ENCODE measurements around the gene DCAF12.

Gene DCAF12

GRCh38 chr9:34097865-34098264 lies 28.6 kb downstream of the DCAF12 start:
- ChIA-PET CTCF (no interaction called here), POLR2A (no interaction called here)
- DNase-seq (ENCODE audit: low read depth, low spot score), result no peak
- H3K4me3 ChIP-seq (ENCODE audit: low read depth, low read length), result no peak overlapping the region
- TF ChIP-seq CTCF (IDR thresholded peaks at IDR 0.05; ENCODE audit: insufficient read depth, low read length, missing control alignments), result no peak

- ChIA-PET CTCF (no interaction called here), POLR2A (no interaction called here)
- TF ChIP-seq CTCF (IDR thresholded peaks at IDR 0.05; ENCODE audit: insufficient read depth, low read length, missing control alignments), result no peak
- no peak overlapping the region for H3K4me3 ChIP-seq (ENCODE audit: low read depth, low read length)
- no peak for DNase-seq (ENCODE audit: low read depth, low spot score)
Measured at GRCh38 chr9:34096751-34097150, 29.7 kb downstream of the DCAF12 start.

- DNase-seq (ENCODE audit: low read depth, low spot score), result no peak
- no peak for TF ChIP-seq CTCF (IDR thresholded peaks at IDR 0.05; ENCODE audit: insufficient read depth, low read length, missing control alignments)
- ChIA-PET POLR2A (interaction anchor here (0.7 kb wide), 1 partner anchor 127 kb away, joined by 3 read pairs; no protein-coding TSS in a partner anchor), CTCF (interaction anchor here (1.1 to 2.4 kb wide), 2 partner anchors 20 to 160 kb away, joined by 4 to 11 read pairs; no protein-coding TSS in a partner anchor)
- no peak overlapping the region for H3K4me3 ChIP-seq (ENCODE audit: low read depth, low read length)
Measured at GRCh38 chr9:34093578-34093977, 32.9 kb downstream of the DCAF12 start.

- CTCF ChIA-PET, result interaction anchor here (0.9 to 2.6 kb wide), 2 partner anchors 16 to 164 kb away, joined by 3 to 13 read pairs; no protein-coding TSS in a partner anchor
- no peak for DNase-seq (ENCODE audit: low read depth, low spot score)
- POLR2A ChIA-PET, result no interaction called here
- no peak overlapping the region for H3K4me3 ChIP-seq (ENCODE audit: low read depth, low read length)
- TF ChIP-seq CTCF (IDR thresholded peaks at IDR 0.05; ENCODE audit: insufficient read depth, low read length, missing control alignments), result no peak
Measured at GRCh38 chr9:34089311-34089710, 37.2 kb downstream of the DCAF12 start.

GRCh38 chr9:34087370-34087769 lies 39.1 kb downstream of the DCAF12 start:
- no peak for TF ChIP-seq CTCF (IDR thresholded peaks at IDR 0.05; ENCODE audit: insufficient read depth, low read length, missing control alignments)
- CTCF ChIA-PET, result interaction anchor here (0.6 to 1.2 kb wide), 2 partner anchors 13 to 167 kb away, joined by 3 read pairs; no protein-coding TSS in a partner anchor
- no peak overlapping the region for H3K4me3 ChIP-seq (ENCODE audit: low read depth, low read length)
- POLR2A ChIA-PET, result no interaction called here
- no peak for DNase-seq (ENCODE audit: low read depth, low spot score)

GRCh38 chr9:34086864-34087263 lies 39.6 kb downstream of the DCAF12 start:
- TF ChIP-seq CTCF (IDR thresholded peaks at IDR 0.05; ENCODE audit: insufficient read depth, low read length, missing control alignments), result no peak
- H3K4me3 ChIP-seq (ENCODE audit: low read depth, low read length), result no peak overlapping the region
- CTCF ChIA-PET, result interaction anchor here (1.4 kb wide), 1 partner anchor 12 kb away, joined by 6 read pairs; no protein-coding TSS in a partner anchor
- no peak for DNase-seq (ENCODE audit: low read depth, low spot score)
- POLR2A ChIA-PET, result no interaction called here
